Measurements from ENCODE around the gene PYGO2.

- no peak for TF ChIP-seq CTCF (IDR thresholded peaks at IDR 0.05)
- no peak for TF ChIP-seq POLR2AphosphoS5 (IDR thresholded peaks at IDR 0.05)
- TF ChIP-seq POLR2A (IDR thresholded peaks at IDR 0.05) = no peak
These were observed 8.9 kb downstream of the PYGO2 start for GRCh38 chr1:154952664-154953063.

All from sigmoid colon (tissue), 4 donors.